Keratinocyte (primary cell): ENCODE measurements around the gene LPAR3. TPM values are rescaled to one million over a fixed set of nuclear protein-coding genes. Genes with fewer than 3 reads are reported as not detected.

Source experiments
- DNase-seq: peaks from one replicate; pipeline ENCODE4 v3.0.0-alpha.2; 2011; ENCODE audit warnings: low read depth, missing footprints, low spot score
- FAIRE-seq: peaks from 2 replicates; lab custom pipeline; 2011; peaks lifted over from hg19 to GRCh38; lab: Jason Lieb, UNC
- H2AFZ ChIP-seq: 2 replicates; pipeline ENCODE4 v1.6.0; 2012; ENCODE audit warnings: low read length, control low read depth, inconsistent platforms; ENCODE audit not compliant: control insufficient read depth
- H3K27ac ChIP-seq: 2 replicates; pipeline ENCODE4 v1.5.1; 2011; ENCODE audit warnings: low read length; ENCODE audit not compliant: control insufficient read depth, insufficient read depth
- H3K27me3 ChIP-seq: 3 replicates; pipeline ENCODE4 v1.6.0; 2011; ENCODE audit warnings: low read length; ENCODE audit not compliant: control insufficient read depth, insufficient read depth; ENCODE audit errors: extremely low read depth
- H3K36me3 ChIP-seq, 2 experiments: 2 replicates in 1 of 2; 3 replicates in 1 of 2; pipeline ENCODE4 v1.5.1; 2011; ENCODE audit warnings: low read length in 2 of 2, mild to moderate bottlenecking in 1 of 2; ENCODE audit not compliant: control insufficient read depth in 2 of 2, insufficient read depth in 2 of 2; ENCODE audit errors: extremely low read depth in 1 of 2
- H3K4me1 ChIP-seq: 3 replicates; pipeline ENCODE4 v1.5.1; 2011; ENCODE audit warnings: low read length; ENCODE audit not compliant: control insufficient read depth, insufficient read depth; ENCODE audit errors: extremely low read depth
- H3K4me2 ChIP-seq: 3 replicates; pipeline ENCODE4 v1.6.0; 2011; ENCODE audit warnings: low read depth, low read length; ENCODE audit not compliant: control insufficient read depth, insufficient read depth; ENCODE audit errors: extremely low read depth
- H3K4me3 ChIP-seq, 3 experiments: fragments of 200-600 bp in 1 of 3; sonication (generic) in 1 of 3; 2 replicates in 2 of 3; 3 replicates in 1 of 3; pipeline ENCODE4 v1.5.1; 2011 to 2016; ENCODE audit warnings: low read length in 3 of 3, mild to moderate bottlenecking in 3 of 3, control low read depth in 2 of 3, inconsistent platforms in 1 of 3, low read depth in 1 of 3, mixed read lengths in 1 of 3, mixed run types in 1 of 3, moderate library complexity in 1 of 3; ENCODE audit not compliant: control insufficient read depth in 2 of 3, insufficient read depth in 2 of 3; ENCODE audit errors: extremely low read depth in 1 of 3
- H3K79me2 ChIP-seq: 2 replicates; pipeline ENCODE4 v1.6.0; 2012; ENCODE audit warnings: low read length; ENCODE audit not compliant: control insufficient read depth, insufficient read depth
- H3K9ac ChIP-seq: 3 replicates; pipeline ENCODE4 v1.6.0; 2011; ENCODE audit warnings: low read length; ENCODE audit not compliant: control insufficient read depth, insufficient read depth; ENCODE audit errors: extremely low read depth
- H3K9me1 ChIP-seq: 3 replicates; pipeline ENCODE4 v1.6.0; 2011; ENCODE audit warnings: low read length; ENCODE audit not compliant: control insufficient read depth, insufficient read depth; ENCODE audit errors: extremely low read depth
- H3K9me3 ChIP-seq: 2 replicates; pipeline ENCODE4 v1.5.1; 2012; ENCODE audit warnings: low read depth, low read length; ENCODE audit not compliant: control insufficient read depth
- H4K20me1 ChIP-seq: 3 replicates; pipeline ENCODE4 v1.6.0; 2011; ENCODE audit warnings: low read length; ENCODE audit not compliant: control insufficient read depth, insufficient read depth; ENCODE audit errors: extremely low read depth
- EZH2 ChIP-seq: IDR thresholded peaks from one replicate; pipeline ENCODE4 v1.6.1; 2012; ENCODE audit warnings: inconsistent platforms, mild to moderate bottlenecking, low read length, moderate library complexity
- dilution Hi-C: fragments of 300-500 bp; cut with MboI; formaldehyde crosslinking; loops from one replicate; pipeline ENCODE4 v1.7.0; 2020; ENCODE audit warnings: low sequenced_read_pairs; ENCODE audit not compliant: extremely low pct_ligation_motif_present
- polyA plus RNA-seq, 5 experiments: library from polyadenylated mRNA; depleted of rRNA in 3 of 5; stranded (reverse) in 3 of 5; stranded (forward) in 1 of 5; unstranded in 1 of 5; fragments of >200 nt; gene quantifications; 1 replicate in 1 of 5; 2 replicates in 3 of 5; 3 replicates in 1 of 5; pipeline versions ENCODE4 v1.2.1 to v1.2.3, GENCODE V29; 2011 to 2012; ENCODE audit warnings: missing spikeins in 2 of 5, low read depth in 1 of 5, low replicate concordance in 1 of 5
- TF ChIP-seq, protein P1 (sequence below), 3 experiments: IDR thresholded peaks in 1 of 3; conservative IDR thresholded peaks in 1 of 3; optimal IDR thresholded peaks in 1 of 3; 2 replicates in 2 of 3; 3 replicates in 1 of 3; pipeline versions ENCODE3 to v1.5.1; 2011; ENCODE audit warnings: low read length in 3 of 3, mild to moderate bottlenecking in 3 of 3, moderate library complexity in 2 of 3, control low read depth in 1 of 3, inconsistent platforms in 1 of 3; ENCODE audit not compliant: insufficient read depth in 2 of 3; ENCODE audit errors: extremely low read depth in 1 of 3

The LPAR3 gene
- polyA plus RNA-seq, 1 donor (not counting 4 experiments of a cell fraction or from before 2014, with no cell fraction given), result 42.1 TPM

DNA sequence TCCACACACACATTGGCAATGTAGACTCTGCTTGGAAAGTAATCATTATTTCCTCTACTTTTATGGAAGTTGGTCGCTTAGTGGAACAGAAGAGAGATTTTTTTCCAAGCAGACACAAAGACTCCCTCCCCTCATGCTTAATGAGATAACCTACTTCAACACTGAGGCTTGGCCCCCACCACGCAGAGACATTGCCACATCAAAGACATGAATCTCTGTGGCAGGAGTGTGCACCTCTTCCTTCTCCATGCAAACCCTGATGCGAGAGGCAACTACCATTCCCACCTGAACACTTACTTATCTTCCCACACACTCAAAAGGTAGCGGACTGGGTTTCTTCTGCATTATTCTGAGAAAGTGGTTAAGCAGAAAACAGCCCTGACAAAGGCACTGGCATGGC is 37.3 kb upstream of the LPAR3 start:
- dilution Hi-C loops, result no loop called here
- H3K36me3 ChIP-seq, result no peaks in the 10 kb centered on the region
- FAIRE-seq, result no peak
- H3K9me1 ChIP-seq, result no peaks in the 10 kb centered on the region
- H3K27me3 ChIP-seq, result no peaks in the 10 kb centered on the region
- H2AFZ ChIP-seq, result no peak overlapping the region
- no peaks in the 10 kb centered on the region for H3K9me3 ChIP-seq
- no peak for TF ChIP-seq EZH2
- TF ChIP-seq, protein P1, sequence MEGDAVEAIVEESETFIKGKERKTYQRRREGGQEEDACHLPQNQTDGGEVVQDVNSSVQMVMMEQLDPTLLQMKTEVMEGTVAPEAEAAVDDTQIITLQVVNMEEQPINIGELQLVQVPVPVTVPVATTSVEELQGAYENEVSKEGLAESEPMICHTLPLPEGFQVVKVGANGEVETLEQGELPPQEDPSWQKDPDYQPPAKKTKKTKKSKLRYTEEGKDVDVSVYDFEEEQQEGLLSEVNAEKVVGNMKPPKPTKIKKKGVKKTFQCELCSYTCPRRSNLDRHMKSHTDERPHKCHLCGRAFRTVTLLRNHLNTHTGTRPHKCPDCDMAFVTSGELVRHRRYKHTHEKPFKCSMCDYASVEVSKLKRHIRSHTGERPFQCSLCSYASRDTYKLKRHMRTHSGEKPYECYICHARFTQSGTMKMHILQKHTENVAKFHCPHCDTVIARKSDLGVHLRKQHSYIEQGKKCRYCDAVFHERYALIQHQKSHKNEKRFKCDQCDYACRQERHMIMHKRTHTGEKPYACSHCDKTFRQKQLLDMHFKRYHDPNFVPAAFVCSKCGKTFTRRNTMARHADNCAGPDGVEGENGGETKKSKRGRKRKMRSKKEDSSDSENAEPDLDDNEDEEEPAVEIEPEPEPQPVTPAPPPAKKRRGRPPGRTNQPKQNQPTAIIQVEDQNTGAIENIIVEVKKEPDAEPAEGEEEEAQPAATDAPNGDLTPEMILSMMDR (optimal IDR thresholded peaks at IDR 0.05 in 1 of 3, IDR thresholded peaks at IDR 0.05 in 1 of 3, conservative IDR thresholded peaks at IDR 0.05 in 1 of 3; ENCODE audit: extremely low read depth in 1 of 3, insufficient read depth in 2 of 3, low read length in 3 of 3), result no peak
- no peak overlapping the region for H3K4me3 ChIP-seq
- H3K9ac ChIP-seq, result no peak overlapping the region
- no peaks in the 10 kb centered on the region for H4K20me1 ChIP-seq
- H3K4me1 ChIP-seq, result no peaks in the 10 kb centered on the region
- H3K4me2 ChIP-seq, result no peak overlapping the region
- DNase-seq, result no peak
- no peak overlapping the region for H3K27ac ChIP-seq
- no peaks in the 10 kb centered on the region for H3K79me2 ChIP-seq

DNA sequence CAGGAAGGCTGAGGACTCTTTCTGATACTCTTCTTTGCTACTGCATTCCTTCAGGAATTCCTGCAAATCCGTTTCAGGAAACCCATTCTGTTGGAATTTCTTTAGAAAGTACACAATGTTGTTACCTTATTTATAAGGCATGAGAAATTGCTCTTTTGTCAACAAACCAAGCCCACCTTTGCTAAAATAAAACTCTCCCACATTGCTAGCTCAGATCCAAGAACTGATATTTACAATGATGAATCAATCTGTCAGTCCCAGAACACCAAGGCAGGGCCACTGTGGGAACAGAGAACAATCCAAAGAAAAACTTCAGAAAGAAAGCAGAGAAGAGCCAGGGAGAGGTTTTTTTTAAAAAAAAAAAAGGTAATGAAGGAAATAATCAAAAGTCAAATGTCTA is 36.6 kb upstream of the LPAR3 start:
- no peak overlapping the region for H3K4me3 ChIP-seq
- no peak overlapping the region for H3K9ac ChIP-seq
- no peaks in the 10 kb centered on the region for H3K79me2 ChIP-seq
- no peak overlapping the region for H2AFZ ChIP-seq
- H3K4me2 ChIP-seq, result no peak overlapping the region
- no peak for DNase-seq
- H3K9me1 ChIP-seq, result no peaks in the 10 kb centered on the region
- no peaks in the 10 kb centered on the region for H3K4me1 ChIP-seq
- H3K27me3 ChIP-seq, result no peaks in the 10 kb centered on the region
- H3K36me3 ChIP-seq, result no peaks in the 10 kb centered on the region
- dilution Hi-C loops, result no loop called here
- no peak for TF ChIP-seq EZH2
- TF ChIP-seq, protein P1 (optimal IDR thresholded peaks at IDR 0.05 in 1 of 3, IDR thresholded peaks at IDR 0.05 in 1 of 3, conservative IDR thresholded peaks at IDR 0.05 in 1 of 3; ENCODE audit: extremely low read depth in 1 of 3, insufficient read depth in 2 of 3, low read length in 3 of 3), result no peak
- no peaks in the 10 kb centered on the region for H3K9me3 ChIP-seq
- FAIRE-seq, result no peak
- no peaks in the 10 kb centered on the region for H4K20me1 ChIP-seq
- no peak overlapping the region for H3K27ac ChIP-seq
